Nephron progenitor cell (in vitro differentiated cells): Measurements from ENCODE around the gene NOD1.

Experiments used
- DNase-seq: peaks from one replicate; pipeline ENCODE4 v3.0.0; 2021
- H3K27ac Mint-ChIP-seq: 2 replicates; pipeline ENCODE4 v1.8.0; 2021; ENCODE audit warnings: mild to moderate bottlenecking, moderate library complexity, mixed read lengths
- H3K27me3 Mint-ChIP-seq: 2 replicates; pipeline ENCODE4 v1.8.0; 2021; ENCODE audit warnings: mild to moderate bottlenecking, low read depth, mixed read lengths; ENCODE audit not compliant: poor library complexity
- H3K36me3 Mint-ChIP-seq: 2 replicates; pipeline ENCODE4 v1.8.0; 2021; ENCODE audit warnings: low read depth, mixed read lengths
- H3K4me1 Mint-ChIP-seq: 2 replicates; pipeline ENCODE4 v1.8.0; 2021; ENCODE audit warnings: mixed read lengths
- H3K4me3 Mint-ChIP-seq: 2 replicates; pipeline ENCODE4 v1.8.0; 2021; ENCODE audit warnings: mild to moderate bottlenecking, moderate library complexity, mixed read lengths
- H3K9me3 Mint-ChIP-seq: 2 replicates; pipeline ENCODE4 v1.8.0; 2021; ENCODE audit warnings: mild to moderate bottlenecking, moderate library complexity, mixed read lengths
- CTCF ChIP-seq: fragments of 200-600 bp; sonication (generic); IDR thresholded peaks from 2 replicates; pipeline ENCODE4 v1.5.0; 2021; ENCODE audit warnings: antibody characterized with exemption

Gene NOD1

GRCh38 chr7:30469303-30469702 lies 9.3 kb downstream of the NOD1 start:
- H3K9me3 Mint-ChIP-seq = no peaks in the 10 kb centered on the region

GRCh38 chr7:30468791-30469190 lies 9.8 kb downstream of the NOD1 start:
- Mint-ChIP-seq H3K36me3 (no peaks in the 10 kb centered on the region), H3K27ac (no peak overlapping the region), H3K27me3 (peaks cover 9% of the 10 kb centered on the region), H3K4me1 (peaks cover 54% of the 10 kb centered on the region), H3K9me3 (no peaks in the 10 kb centered on the region), H3K4me3 (no peak overlapping the region)
- DNase-seq = no peak
- TF ChIP-seq CTCF = no peak

More at GRCh38 chr7:30469303-30469702, 9.3 kb downstream of the NOD1 start:
- Mint-ChIP-seq H3K27ac (no peak overlapping the region), H3K36me3 (no peaks in the 10 kb centered on the region), H3K4me1 (peaks cover 49% of the 10 kb centered on the region), H3K27me3 (peaks cover 9% of the 10 kb centered on the region), H3K4me3 (peak overlapping the region; percentile 41)
- DNase-seq = peak; percentile 23
- TF ChIP-seq CTCF = no peak

- peaks cover 9% of the 10 kb centered on the region for H3K27me3 Mint-ChIP-seq
- H3K36me3 Mint-ChIP-seq = no peaks in the 10 kb centered on the region
- no peak for DNase-seq
- TF ChIP-seq CTCF = no peak
- H3K27ac Mint-ChIP-seq = no peak overlapping the region
- peaks cover 57% of the 10 kb centered on the region for H3K4me1 Mint-ChIP-seq
- H3K9me3 Mint-ChIP-seq = no peaks in the 10 kb centered on the region
- H3K4me3 Mint-ChIP-seq = no peak overlapping the region
Measured at GRCh38 chr7:30468041-30468440, 10.5 kb downstream of the NOD1 start.

GRCh38 chr7:30467271-30467670 lies 11.3 kb downstream of the NOD1 start:
- peaks cover 9% of the 10 kb centered on the region for H3K27me3 Mint-ChIP-seq
- peaks cover 54% of the 10 kb centered on the region for H3K4me1 Mint-ChIP-seq

GRCh38 chr7:30466266-30466665 lies 12.3 kb downstream of the NOD1 start:
- Mint-ChIP-seq H3K36me3 (no peaks in the 10 kb centered on the region), H3K27me3 (peaks cover 9% of the 10 kb centered on the region), H3K9me3 (no peaks in the 10 kb centered on the region), H3K4me1 (peaks cover 44% of the 10 kb centered on the region), H3K4me3 (no peak overlapping the region), H3K27ac (peak overlapping the region; percentile 86)
- TF ChIP-seq CTCF = no peak
- no peak for DNase-seq

More at GRCh38 chr7:30467271-30467670, 11.3 kb downstream of the NOD1 start:
- Mint-ChIP-seq H3K27ac (no peak overlapping the region), H3K4me3 (no peak overlapping the region), H3K36me3 (no peaks in the 10 kb centered on the region), H3K9me3 (no peaks in the 10 kb centered on the region)
- no peak for DNase-seq
- TF ChIP-seq CTCF = no peak

- Mint-ChIP-seq H3K27ac (peak overlapping the region; percentile 86), H3K27me3 (peaks cover 9% of the 10 kb centered on the region), H3K9me3 (no peaks in the 10 kb centered on the region), H3K4me3 (no peak overlapping the region), H3K36me3 (no peaks in the 10 kb centered on the region), H3K4me1 (peaks cover 41% of the 10 kb centered on the region)
- DNase-seq = no peak
- TF ChIP-seq CTCF = no peak
Measured at GRCh38 chr7:30465811-30466180, 12.8 kb downstream of the NOD1 start.
